NCI-H2107 (cell line): ENCODE data around the gene DHH.
"Not testable (repeated sequence)": the region's sequence is repeated elsewhere in the genome, so short reads cannot be mapped to it uniquely, and the experiment has no call there.

Experiments used
- DNase-seq: peaks from one replicate; lab custom pipeline; 2025; lab: John Stamatoyannopoulos, UW

DHH gene

DNA sequence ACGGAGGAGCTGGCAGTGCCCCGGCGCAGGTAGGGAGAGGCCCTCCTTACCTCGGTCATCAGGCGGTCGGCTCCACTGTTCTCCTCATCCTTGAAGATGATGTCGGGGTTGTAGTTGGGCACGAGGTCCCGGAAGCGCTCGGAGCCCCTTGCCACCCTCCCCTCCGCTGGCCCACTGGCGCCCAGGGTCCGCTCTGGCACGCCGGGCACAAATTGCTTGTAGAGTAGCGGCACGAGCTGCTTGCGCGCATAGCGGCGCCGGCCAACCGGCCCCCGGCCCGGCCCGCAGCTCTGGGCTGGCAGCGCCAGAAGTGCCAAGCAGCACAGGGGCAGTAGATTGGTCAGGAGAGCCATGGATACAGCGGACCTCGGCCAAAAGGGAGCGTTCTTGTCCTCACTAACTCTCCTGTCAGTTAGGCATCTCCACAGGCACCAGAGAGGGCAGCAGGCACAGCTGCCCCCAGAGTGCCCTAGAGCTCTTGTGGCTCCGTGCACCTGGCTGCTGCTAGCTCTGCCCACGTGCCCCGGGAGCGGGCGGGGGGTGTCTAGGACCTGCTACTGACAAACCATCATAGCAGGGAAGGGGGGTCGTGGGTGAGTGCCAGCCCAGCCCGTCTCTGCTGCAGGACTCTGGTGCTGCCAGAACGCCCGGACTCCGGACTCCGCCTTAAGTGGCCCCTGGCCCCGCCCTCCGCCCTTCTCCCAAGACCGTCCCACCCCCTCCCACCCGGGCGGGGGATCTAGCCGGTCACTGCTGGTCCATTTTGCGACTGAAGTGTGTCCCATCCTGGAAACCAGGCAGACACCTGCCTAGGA, at the start of gene DHH:
DHH (minus strand) TSS at position 642 of the 815 bp plus-strand sequence; CDS start at position 353, 289 bp downstream.
- DNase-seq: no peak

DNA sequence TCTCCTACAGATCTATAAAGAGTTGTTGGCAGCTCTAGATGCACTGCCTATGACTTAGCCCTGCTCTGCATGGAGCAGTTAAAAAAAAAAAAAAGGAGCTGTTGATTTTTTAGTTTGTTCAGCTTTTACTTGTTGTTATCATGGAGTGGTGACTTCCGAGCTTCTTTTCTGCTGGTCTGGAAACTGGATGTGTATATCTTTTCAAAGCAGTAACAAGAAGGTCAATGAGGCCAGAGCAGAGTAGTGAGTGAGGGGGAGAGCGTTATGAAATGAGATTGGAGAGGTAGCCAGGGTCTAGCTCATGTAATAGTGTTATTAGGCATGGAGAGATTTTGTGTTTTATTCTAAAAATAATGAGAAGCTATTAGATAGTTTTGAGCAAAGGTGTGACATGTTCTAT, 49.8 kb upstream of the DHH start:
- DNase-seq: no peak

DNA sequence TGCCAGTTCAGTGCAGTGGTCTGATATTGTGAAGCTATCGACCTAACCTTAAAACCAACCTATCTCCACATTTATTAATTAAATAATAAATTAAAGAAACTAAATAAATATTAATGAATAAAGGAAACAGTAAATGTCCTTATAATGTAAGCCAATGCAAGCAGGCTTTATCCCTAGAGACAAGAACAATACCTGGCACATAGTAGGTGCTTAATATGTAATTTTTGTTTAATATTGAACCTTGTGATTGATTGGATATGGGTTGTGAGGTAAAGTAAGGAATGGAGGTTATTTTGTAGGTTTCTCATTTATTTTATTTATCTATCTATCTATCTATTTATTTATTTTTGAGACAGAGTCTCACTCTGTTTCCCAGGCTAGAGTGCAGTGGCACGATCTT, 44.4 kb upstream of the DHH start:
- DNase-seq: no peak

DNA sequence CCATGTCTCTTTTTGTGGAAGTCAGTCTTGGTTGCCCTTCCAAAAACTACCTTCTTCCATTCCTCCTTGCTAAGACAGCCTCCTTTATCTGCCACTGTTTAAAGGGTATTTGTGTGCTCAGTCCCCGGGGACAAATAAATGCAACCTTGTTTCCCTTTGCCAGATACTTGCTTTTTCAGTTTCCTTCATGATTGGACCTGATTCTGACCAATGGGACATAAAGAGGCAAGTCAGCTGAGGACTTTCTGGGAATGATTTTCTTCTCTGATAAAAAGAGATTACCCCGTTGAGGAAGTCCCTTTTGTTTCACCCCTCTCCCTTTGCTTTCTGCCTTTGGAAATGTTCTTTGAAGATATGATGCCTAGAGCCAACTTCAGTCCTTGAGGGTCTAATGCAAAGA, 44.0 kb upstream of the DHH start:
- DNase-seq: no peak

DNA sequence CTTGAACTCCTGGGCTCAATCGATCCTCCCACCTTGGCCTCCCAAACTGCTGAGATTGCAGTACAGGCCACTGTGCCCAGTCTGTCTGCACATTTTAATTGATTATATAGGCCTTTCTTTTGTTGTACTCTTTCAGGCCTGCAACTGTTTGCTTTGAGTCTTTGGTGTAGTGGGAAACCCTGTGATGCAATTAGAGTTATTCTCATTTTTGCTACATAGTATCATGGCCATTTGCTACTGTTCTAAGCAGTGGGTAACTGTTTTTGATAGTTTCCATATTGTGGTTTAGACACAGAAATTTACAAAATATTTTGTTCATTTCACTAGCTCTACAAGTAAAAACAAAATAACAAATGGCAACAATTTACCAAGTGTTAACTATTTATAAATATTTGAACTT, 42.9 kb upstream of the DHH start:
- no peak for DNase-seq

DNA sequence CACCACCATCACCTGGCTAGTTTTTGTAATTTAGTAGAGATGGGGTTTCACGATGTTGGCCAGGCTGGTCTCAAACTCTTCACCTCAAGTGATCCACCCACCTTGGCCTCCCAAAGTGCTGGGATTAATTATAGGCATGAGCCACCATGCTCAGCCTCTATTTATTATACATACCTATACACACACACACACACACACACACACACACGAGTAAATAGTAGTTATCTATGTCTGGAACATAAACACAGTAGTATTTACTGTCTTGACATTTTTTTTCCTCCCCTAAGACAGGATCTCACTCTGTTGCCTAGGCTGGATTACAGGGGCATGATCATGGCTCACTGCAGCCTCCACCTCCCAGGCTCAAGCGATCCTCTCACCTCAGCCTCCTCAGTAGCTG, 42.4 kb upstream of the DHH start:
- DNase-seq: not testable (repeated sequence)

DNA sequence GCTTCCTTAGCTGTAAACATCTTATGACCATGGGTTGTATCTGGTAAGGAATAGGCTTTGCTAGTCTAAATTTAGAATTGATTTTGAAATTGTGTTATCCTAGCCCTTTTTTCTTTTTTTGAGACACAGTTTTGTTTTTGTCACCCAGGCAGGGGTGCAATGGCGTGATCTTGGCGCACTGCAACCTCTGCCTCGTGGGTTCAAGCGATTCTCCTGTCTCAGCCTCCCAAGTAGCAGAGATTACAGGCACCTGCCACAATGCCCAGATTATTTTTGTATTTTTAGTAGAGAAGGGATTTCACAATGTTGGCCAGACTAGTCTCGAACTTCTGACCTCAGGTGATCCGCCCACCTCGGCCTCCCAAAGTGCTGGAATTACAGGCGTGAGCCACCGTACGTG, 39.0 kb upstream of the DHH start:
- DNase-seq: no peak

DNA sequence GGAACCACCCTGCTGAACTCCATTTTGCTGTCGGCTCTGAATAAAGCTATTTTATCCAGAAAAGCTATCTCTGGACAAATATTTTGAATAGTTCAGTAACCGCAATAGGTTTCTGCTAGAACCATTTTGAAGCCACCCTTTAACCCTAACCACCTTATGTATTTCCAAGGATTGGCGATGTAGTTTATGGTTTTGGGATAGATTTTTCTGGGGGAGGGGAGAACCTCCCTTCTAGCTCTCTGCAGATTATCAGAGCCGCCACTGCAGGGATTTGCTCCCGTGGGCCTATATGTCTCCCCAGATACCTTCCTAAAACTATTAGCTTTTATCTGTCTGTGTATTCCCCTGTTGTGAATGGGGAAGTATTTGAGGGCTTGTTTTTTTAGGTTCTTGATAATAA, 38.4 kb upstream of the DHH start:
- no peak for DNase-seq

DNA sequence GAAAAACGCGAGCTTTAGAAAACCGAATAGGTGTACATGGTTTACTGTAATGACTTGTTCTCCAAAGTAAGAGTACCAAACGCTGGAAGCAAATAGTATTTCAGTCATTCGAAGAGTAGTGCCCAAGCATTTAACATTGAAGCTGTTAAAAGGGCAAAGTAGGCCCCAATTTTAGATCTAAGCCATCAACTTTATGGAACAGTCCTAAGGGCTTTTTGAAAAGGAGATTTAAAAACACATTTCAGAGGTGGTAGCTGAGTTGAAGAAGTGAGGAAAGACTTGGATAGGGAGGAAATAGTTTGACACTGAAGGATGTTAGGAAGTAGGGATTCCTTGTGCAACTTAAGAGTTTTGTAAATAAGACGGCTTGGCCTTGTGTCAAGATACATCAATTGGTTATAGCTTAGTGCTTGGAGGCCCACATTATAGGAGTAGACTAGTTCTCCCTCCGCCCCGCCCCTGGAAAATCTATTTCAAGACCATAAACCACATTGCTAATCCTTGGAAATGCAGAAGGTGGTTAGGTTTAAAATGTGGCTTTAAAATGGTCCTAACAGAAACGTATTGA, 37.4 kb upstream of the DHH start:
- no peak for DNase-seq

DNA sequence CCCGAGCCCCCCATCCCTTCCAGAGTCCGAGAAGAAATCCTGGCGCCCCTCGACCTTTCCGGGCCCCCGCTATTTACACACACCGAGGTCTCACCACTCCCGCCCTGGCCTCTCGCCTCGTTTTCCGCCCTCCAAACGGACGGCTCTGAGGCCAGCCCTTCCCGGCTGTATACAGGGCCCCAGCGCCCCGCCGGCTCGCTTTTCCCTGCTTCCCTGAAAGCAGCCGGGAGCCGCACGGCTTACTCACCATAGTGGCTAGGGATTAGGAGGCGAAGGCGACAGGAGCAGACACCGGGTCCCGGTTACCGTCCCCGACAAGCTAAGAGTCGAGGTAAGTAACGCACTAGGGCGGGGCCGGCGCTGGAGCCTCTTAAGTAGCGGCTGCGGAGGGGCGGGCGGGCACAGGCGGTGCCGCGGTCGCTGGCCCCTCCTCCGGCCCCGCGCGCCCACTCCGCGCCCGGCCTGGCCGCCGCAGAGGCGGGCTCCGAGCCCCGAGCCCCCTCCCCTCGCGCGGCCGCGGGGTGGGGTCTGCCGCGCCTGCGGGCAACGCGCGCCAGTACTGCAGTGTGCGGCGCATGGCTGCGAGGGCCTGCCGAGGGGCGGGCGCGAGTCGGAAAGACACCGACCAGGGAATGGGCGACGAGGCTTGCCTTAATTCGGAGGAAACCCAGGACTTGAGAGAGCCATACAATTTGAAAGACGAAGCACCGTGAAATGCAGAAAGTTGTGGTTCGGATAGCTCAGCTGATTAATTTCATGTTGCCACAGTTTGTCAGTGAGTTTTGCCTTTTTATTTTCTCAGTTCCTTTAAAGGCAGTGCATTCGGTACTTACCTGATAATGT, 36.7 kb upstream of the DHH start, which contains the start of gene TUBA1B:
TUBA1B (minus strand) TSS at position 345 of the 843 bp plus-strand sequence; CDS start at position 250, 95 bp downstream.
- DNase-seq: peak; percentile 92

DNA sequence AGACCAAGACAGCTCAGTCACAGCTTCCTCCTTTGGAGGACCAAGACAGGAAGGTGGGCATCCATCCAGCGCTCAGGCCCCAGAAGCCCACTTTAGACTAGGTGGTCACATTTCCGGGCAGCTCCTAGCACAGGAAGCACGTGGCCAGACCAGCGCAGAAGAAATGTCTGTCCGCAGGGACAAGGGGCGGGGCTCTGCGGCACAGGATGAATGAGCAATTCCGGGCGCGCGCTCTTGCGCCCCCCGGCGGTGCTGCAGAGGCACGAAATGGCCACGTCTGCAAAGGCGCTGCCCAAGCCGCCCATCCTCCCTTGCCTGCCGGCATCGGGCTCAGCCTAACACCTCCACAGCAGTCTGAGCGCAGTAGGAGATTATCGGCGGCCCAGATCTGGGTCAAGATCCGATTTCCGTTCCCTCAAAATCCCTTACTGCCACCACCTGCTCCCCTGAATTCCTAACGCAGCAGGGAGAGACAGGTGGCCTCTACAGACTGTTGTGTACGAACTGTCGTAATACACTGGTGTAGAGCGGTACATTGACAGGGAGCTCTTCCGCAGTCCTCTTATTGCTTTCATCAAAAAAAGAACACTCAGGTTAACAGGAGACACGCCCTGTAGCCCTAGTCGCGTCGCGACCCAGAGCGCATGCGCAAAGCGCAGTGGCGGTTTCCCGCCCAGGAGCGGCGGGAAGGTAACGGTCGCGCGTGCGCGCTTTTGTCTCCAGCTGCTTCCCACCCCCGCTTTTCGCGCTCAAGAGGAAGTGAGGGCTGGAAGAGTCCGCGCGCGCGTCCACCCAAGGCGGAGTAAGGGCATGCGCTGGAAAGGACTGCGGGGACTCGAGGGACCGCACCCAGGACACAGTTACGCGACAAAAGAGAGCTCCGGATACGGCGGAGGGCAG, 35.8 kb upstream of the DHH start:
- peak; percentile 86 for DNase-seq

DNA sequence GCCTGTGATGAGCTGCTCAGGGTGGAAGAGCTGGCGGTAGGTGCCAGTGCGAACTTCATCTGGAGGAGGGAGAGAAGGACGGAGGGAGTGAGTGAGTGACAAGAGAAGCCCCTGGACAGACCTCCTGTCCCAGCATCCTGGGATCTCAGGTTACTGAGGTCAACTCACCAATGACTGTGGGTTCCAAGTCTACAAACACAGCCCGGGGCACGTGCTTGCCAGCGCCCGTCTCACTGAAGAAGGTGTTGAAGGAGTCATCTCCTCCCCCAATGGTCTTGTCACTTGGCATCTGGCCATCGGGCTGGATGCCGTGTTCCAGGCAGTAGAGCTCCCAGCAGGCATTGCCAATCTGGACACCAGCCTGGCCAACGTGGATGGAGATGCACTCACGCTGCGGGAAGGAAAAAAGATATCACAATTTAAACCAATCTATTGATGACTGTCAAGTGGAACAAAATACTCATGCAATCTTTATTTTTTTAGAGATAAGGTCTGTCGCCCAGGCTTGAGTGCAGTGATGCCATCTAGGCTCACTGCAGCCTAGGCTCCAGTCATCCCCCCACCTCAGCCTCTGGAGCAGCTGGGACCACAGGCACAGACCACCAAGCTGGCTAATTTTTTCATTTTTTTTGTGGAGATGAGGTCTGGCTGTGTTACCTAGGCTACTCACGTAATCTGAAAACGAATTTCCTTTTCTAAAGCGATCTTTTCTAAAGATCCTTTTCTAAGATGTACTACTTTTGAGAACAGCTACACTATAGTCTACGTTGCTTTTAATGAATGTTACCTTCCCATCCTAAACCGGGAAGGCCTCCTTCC, 34.9 kb upstream of the DHH start:
- DNase-seq: no peak

DNA sequence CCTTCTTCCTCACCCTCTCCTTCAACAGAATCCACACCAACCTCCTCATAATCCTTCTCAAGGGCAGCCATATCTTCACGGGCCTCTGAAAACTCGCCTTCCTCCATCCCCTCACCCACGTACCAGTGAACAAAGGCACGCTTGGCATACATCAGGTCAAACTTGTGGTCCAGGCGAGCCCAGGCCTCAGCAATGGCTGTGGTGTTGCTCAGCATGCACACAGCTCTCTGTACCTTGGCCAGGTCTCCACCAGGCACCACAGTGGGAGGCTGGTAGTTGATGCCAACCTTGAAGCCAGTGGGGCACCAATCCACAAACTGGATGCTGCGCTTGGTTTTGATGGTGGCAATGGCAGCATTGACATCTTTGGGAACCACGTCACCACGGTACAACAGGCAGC, 33.4 kb upstream of the DHH start:
- DNase-seq: not testable (repeated sequence)

DNA sequence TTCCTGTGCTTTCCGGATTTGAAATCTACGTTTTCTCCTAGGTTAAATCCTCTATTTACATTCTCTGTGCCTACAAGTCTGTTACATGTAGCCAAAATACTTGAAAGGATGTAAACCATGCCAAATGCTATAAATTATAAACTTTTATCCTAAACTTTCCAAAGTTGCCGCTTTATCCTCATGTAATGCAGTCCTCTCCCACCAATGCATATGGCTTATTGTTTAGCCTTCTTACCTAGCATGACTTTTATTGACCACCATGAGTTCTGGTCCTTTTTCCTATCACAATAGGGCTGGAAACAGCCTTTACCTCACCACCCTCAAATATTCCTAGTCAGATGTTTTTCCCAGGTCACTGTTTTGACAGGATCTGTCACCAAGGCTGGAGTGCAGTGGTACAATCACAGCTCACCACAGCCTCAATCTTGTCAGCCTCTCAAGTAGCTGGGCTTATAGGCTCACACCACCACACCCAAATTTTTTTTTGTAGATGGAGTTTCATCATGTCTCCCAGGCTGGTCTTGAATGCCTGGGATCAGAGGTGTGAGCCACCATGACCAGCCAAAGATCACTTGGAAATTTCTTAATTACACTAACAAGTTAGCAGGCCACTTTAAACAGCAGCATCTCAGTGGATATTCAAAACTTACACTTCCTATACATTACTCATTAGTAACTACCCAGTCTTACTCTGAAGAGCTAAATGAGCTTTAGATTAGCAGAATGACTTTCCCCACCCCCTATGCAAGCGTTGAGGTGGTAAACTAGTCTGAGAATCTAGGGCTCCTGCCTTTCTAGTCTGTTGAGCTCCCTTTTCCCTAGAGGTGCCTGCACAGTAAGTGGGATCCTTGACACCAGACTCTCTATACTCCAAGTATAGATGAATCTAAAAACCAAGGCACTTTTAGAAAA, 32.5 kb upstream of the DHH start:
- no peak for DNase-seq

DNA sequence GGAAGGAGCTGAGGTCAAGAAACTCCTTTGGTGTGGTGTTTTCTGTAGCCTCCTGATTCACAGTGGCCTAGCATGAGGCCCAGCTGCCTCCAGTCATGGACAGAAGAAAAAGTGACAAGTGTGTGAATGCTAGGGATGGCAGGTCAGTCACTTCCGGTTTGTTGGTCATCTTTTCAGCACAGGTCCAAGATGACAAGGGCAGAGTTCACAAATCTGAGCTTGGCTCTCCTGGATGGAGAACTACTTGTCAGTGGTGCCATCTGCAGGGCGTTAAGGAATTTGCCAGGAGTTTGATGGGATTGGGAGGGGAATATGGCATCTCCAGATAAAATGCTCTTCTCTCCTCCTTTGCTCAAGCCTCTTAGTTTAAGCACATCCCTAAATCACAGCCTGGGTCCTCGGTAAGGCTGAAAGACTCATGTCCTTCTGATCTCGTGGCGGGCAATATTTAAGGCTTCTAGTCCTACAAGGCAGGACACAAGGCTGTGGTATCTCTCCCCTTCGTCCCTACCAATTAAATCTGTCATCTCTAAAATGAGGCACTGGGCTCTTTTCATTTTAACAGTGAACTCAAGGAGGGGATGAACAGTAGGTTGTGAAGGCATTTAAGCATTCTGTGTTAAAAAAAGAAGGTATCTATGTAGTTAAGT, 26.6 kb upstream of the DHH start:
- DNase-seq: no peak

DNA sequence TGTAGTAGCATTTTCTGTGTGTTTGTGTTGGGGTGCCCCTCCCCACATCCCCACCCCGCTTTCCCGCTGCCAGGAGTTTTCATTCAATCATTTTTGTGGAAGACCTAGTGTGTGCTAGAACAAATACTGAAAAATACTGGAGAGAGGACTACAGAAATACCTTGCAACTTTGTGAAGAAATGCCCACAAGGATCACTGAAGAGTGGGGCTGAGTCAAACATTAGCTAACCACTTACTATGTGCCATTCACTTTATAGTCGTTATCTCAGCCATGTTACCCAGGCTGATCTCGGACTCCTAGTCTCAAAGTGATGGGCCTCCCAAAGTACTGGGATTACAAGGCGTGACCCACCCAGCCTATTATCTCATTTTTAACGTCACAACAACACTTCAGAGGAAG, 16.6 kb upstream of the DHH start:
- no peak for DNase-seq

DNA sequence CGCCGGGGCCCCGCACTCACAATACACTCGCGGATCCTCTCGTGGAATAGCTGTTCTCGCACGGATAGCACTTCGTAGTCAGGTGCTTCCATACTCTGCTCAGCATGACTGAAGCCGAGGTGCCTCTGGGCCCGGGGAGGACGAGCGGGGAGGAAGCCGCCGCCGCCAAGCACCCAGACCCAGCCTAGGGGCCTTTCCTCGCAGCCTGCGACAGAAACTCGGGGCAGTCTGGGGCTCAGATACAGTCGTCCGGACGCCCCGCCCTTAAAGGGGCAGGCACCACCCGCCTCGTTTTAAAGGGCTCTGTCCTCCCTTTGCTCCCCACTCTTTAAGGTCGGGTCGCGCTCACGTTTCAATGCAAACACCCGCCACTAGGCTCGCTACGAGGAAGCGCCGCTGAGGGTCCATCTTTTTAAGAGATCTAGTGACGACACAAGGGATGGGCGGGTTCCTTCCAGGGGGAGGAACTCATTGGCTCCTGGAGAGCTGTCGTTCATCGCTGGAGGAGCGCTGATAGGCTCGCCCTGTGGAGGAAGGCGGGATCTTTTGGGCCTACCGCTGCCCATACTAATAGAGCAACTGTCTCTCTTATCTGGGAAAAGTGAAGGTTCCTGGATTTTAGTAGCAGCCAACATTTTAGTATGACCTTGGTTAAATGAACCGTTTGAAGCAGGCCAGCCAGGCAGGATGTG, 16.0 kb upstream of the DHH start, which contains the start of gene LMBR1L:
LMBR1L (minus strand) TSS at position 384 of the 692 bp plus-strand sequence; CDS start at position 92, 292 bp downstream.
- DNase-seq: peak; percentile 96
